GM23338 (cell line): Measurements from ENCODE around the gene CMYA5. TPM values are rescaled to one million over a fixed set of nuclear protein-coding genes. Genes with fewer than 3 reads are reported as not detected.

Source experiments
- ATAC-seq: fragments of 200-7000 bp; cut with Tn5 transposase; 3 replicates; pipeline ENCODE4 v1.9.1; 2020
- DNase-seq: peaks from one replicate; pipeline ENCODE4 v3.0.0-alpha.2; 2015; ENCODE audit warnings: low spot score
- H2AFZ ChIP-seq: fragments of 200-600 bp; sonication (generic); 2 replicates; pipeline ENCODE4 v1.8.0; 2016; ENCODE audit warnings: antibody characterized with exemption, mild to moderate bottlenecking, moderate library complexity
- H3F3A ChIP-seq: fragments of 200-600 bp; sonication (generic); replicated peaks from 2 replicates; pipeline ENCODE4 v1.8.0; 2017; ENCODE audit warnings: antibody characterized with exemption, mixed run types, low read depth
- H3K27ac ChIP-seq: fragments of 200-600 bp; sonication (generic); 2 replicates; pipeline ENCODE4 v1.6.1; 2016; ENCODE audit warnings: low read depth
- H3K27me3 ChIP-seq: fragments of 200-600 bp; sonication (generic); 2 replicates; pipeline ENCODE4 v1.8.0; 2016; ENCODE audit warnings: mild to moderate bottlenecking, mixed run types, moderate library complexity; ENCODE audit not compliant: insufficient read depth
- H3K36me3 ChIP-seq: fragments of 200-600 bp; sonication (generic); 2 replicates; pipeline ENCODE4 v1.8.0; 2016; ENCODE audit warnings: mild to moderate bottlenecking; ENCODE audit not compliant: insufficient read depth
- H3K4me1 ChIP-seq: fragments of 200-600 bp; sonication (generic); 2 replicates; pipeline ENCODE4 v1.8.0; 2016; ENCODE audit warnings: mild to moderate bottlenecking, moderate library complexity; ENCODE audit not compliant: insufficient read depth
- H3K4me2 ChIP-seq: fragments of 200-600 bp; sonication (generic); 2 replicates; pipeline ENCODE4 v1.7.1; 2017; ENCODE audit warnings: mixed run types
- H3K4me3 ChIP-seq: fragments of 200-600 bp; sonication (generic); 2 replicates; pipeline ENCODE4 v1.6.1; 2016; ENCODE audit warnings: mixed run types
- H3K79me2 ChIP-seq: fragments of 200-600 bp; sonication (generic); replicated peaks from 2 replicates; pipeline ENCODE4 v1.8.0; 2017; ENCODE audit warnings: mild to moderate bottlenecking; ENCODE audit not compliant: insufficient read depth
- H3K9me2 ChIP-seq: fragments of 200-600 bp; sonication (generic); 2 replicates; pipeline ENCODE4 v1.8.0; 2017; ENCODE audit not compliant: insufficient read depth
- H4K20me1 ChIP-seq: fragments of 200-600 bp; sonication (generic); replicated peaks from 2 replicates; pipeline ENCODE4 v1.8.0; 2017; ENCODE audit warnings: mild to moderate bottlenecking; ENCODE audit not compliant: insufficient read depth
- H3K27ac Mint-ChIP-seq: 2 replicates; pipeline ENCODE4 v1.8.0; 2020; ENCODE audit warnings: inconsistent platforms, mild to moderate bottlenecking, moderate library complexity, mixed read lengths
- H3K27me3 Mint-ChIP-seq: 3 replicates; pipeline ENCODE4 v1.8.0; 2022; ENCODE audit warnings: low read depth, mild to moderate bottlenecking, moderate library complexity, mixed read lengths, inconsistent platforms; ENCODE audit not compliant: insufficient read depth, poor library complexity
- H3K36me3 Mint-ChIP-seq: 3 replicates; pipeline ENCODE4 v1.8.0; 2021; ENCODE audit warnings: low read depth, mild to moderate bottlenecking, inconsistent platforms, moderate library complexity, mixed read lengths
- H3K4me1 Mint-ChIP-seq: 3 replicates; pipeline ENCODE4 v1.8.0; 2020; ENCODE audit warnings: mild to moderate bottlenecking, inconsistent platforms, mixed read lengths
- H3K4me3 Mint-ChIP-seq: 3 replicates; pipeline ENCODE4 v1.8.0; 2021; ENCODE audit warnings: moderate library complexity, mild to moderate bottlenecking, inconsistent platforms, mixed read lengths
- H3K9me3 Mint-ChIP-seq: 3 replicates; pipeline ENCODE4 v1.8.0; 2020; ENCODE audit warnings: moderate library complexity, mild to moderate bottlenecking, inconsistent platforms, mixed read lengths
- EZH2phosphoT487 ChIP-seq: fragments of 200-600 bp; sonication (generic); IDR thresholded peaks from one replicate; pipeline ENCODE4 v1.8.1; 2018; ENCODE audit warnings: antibody characterized with exemption; ENCODE audit not compliant: unreplicated experiment
- JUNB ChIP-seq: IDR thresholded peaks from one replicate; pipeline ENCODE4 v1.6.1; 2016; ENCODE audit warnings: antibody characterized with exemption; ENCODE audit not compliant: unreplicated experiment
- NANOG ChIP-seq: IDR thresholded peaks from 2 replicates; pipeline ENCODE4 v1.6.1; 2016; ENCODE audit warnings: antibody characterized with exemption, borderline replicate concordance
- POLR2AphosphoS5 ChIP-seq: IDR thresholded peaks from 2 replicates; pipeline ENCODE4 v1.6.1; 2016; ENCODE audit warnings: antibody characterized with exemption, low read depth
- STAT1 ChIP-seq: IDR thresholded peaks from one replicate; pipeline ENCODE4 v1.6.1; 2016; ENCODE audit warnings: antibody characterized with exemption; ENCODE audit not compliant: unreplicated experiment
- ZNF331 ChIP-seq: fragments of 250-450 bp; sonication (Bioruptor Pico); IDR thresholded peaks from 2 replicates; pipeline ENCODE4 v1.5.0; 2020; ENCODE audit warnings: low read depth, mild to moderate bottlenecking, moderate library complexity
- polyA plus RNA-seq: library from polyadenylated mRNA; unstranded; fragments of >200 nt; fragmentation: Nextera tagmentation; extraction: Ambion mirVana; gene quantifications from 2 replicates; pipeline ENCODE4 v1.2.1, GENCODE V29; 2016
- total RNA-seq: library from RNA; depleted of rRNA; stranded (reverse); fragments of >200 nt; shearing (Covaris generic); gene quantifications from 2 replicates; pipeline ENCODE4 v1.2.3, GENCODE V29; 2014
- TF ChIP-seq, protein P1 (sequence below): fragments of 250-450 bp; sonication (Bioruptor Pico); IDR thresholded peaks from 2 replicates; pipeline ENCODE4 v1.5.0; 2020; ENCODE audit warnings: mild to moderate bottlenecking, moderate library complexity
- TF ChIP-seq, protein P2 (sequence below), 2 experiments: fragments of 200-600 bp in 1 of 2; sonication (generic) in 1 of 2; conservative IDR thresholded peaks; 2 replicates each; pipeline versions ENCODE4 v1.5.1 to v1.6.1; 2016 to 2017; ENCODE audit warnings: antibody characterized with exemption in 2 of 2, low read depth in 2 of 2, mild to moderate bottlenecking in 2 of 2, moderate library complexity in 1 of 2
- TF ChIP-seq, protein P3 (sequence below): IDR thresholded peaks from 2 replicates; pipeline ENCODE4 v1.6.1; 2016; ENCODE audit warnings: antibody characterized with exemption

CMYA5 gene
- total and polyA plus RNA-seq, 2 experiments from 2014 or later, result 0.45 to 0.49 TPM

DNA sequence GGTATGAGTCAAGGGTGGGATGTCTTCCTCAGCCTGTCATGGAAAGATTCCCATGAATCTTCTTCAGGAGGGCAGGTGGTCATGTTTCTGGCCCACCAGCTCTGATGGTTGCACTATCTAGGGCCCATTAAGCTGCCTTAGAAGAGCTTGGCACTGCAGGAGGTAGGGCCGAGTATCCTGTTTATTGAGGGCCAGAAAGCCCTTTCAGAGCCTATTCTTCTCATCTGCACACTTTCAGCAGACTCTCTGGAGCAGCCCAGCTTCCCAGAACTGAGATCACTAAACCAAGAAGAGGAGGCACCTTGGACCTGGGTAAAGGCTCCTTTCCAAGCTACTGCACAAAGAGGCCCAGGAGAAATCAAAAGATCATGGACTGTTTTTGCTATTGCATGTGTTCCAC lies 154.9 kb downstream of the CMYA5 start (continued):
- TF ChIP-seq, protein P1, sequence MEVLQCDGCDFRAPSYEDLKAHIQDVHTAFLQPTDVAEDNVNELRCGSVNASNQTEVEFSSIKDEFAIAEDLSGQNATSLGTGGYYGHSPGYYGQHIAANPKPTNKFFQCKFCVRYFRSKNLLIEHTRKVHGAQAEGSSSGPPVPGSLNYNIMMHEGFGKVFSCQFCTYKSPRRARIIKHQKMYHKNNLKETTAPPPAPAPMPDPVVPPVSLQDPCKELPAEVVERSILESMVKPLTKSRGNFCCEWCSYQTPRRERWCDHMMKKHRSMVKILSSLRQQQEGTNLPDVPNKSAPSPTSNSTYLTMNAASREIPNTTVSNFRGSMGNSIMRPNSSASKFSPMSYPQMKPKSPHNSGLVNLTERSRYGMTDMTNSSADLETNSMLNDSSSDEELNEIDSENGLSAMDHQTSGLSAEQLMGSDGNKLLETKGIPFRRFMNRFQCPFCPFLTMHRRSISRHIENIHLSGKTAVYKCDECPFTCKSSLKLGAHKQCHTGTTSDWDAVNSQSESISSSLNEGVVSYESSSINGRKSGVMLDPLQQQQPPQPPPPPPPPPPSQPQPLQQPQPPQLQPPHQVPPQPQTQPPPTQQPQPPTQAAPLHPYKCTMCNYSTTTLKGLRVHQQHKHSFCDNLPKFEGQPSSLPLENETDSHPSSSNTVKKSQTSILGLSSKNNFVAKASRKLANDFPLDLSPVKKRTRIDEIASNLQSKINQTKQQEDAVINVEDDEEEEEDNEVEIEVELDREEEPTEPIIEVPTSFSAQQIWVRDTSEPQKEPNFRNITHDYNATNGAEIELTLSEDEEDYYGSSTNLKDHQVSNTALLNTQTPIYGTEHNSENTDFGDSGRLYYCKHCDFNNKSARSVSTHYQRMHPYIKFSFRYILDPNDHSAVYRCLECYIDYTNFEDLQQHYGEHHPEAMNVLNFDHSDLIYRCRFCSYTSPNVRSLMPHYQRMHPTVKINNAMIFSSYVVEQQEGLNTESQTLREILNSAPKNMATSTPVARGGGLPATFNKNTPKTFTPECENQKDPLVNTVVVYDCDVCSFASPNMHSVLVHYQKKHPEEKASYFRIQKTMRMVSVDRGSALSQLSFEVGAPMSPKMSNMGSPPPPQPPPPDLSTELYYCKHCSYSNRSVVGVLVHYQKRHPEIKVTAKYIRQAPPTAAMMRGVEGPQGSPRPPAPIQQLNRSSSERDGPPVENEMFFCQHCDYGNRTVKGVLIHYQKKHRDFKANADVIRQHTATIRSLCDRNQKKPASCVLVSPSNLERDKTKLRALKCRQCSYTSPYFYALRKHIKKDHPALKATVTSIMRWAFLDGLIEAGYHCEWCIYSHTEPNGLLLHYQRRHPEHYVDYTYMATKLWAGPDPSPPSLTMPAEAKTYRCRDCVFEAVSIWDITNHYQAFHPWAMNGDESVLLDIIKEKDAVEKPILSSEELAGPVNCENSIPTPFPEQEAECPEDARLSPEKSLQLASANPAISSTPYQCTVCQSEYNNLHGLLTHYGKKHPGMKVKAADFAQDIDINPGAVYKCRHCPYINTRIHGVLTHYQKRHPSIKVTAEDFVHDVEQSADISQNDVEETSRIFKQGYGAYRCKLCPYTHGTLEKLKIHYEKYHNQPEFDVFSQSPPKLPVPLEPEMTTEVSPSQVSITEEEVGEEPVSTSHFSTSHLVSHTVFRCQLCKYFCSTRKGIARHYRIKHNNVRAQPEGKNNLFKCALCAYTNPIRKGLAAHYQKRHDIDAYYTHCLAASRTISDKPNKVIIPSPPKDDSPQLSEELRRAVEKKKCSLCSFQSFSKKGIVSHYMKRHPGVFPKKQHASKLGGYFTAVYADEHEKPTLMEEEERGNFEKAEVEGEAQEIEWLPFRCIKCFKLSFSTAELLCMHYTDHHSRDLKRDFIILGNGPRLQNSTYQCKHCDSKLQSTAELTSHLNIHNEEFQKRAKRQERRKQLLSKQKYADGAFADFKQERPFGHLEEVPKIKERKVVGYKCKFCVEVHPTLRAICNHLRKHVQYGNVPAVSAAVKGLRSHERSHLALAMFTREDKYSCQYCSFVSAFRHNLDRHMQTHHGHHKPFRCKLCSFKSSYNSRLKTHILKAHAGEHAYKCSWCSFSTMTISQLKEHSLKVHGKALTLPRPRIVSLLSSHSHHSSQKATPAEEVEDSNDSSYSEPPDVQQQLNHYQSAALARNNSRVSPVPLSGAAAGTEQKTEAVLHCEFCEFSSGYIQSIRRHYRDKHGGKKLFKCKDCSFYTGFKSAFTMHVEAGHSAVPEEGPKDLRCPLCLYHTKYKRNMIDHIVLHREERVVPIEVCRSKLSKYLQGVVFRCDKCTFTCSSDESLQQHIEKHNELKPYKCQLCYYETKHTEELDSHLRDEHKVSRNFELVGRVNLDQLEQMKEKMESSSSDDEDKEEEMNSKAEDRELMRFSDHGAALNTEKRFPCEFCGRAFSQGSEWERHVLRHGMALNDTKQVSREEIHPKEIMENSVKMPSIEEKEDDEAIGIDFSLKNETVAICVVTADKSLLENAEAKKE (CRISPR knock-in tag), result no peak
- no peak for TF ChIP-seq STAT1
- no peak for TF ChIP-seq NANOG
- no peak for TF ChIP-seq ZNF331
- TF ChIP-seq POLR2AphosphoS5, result no peak

DNA sequence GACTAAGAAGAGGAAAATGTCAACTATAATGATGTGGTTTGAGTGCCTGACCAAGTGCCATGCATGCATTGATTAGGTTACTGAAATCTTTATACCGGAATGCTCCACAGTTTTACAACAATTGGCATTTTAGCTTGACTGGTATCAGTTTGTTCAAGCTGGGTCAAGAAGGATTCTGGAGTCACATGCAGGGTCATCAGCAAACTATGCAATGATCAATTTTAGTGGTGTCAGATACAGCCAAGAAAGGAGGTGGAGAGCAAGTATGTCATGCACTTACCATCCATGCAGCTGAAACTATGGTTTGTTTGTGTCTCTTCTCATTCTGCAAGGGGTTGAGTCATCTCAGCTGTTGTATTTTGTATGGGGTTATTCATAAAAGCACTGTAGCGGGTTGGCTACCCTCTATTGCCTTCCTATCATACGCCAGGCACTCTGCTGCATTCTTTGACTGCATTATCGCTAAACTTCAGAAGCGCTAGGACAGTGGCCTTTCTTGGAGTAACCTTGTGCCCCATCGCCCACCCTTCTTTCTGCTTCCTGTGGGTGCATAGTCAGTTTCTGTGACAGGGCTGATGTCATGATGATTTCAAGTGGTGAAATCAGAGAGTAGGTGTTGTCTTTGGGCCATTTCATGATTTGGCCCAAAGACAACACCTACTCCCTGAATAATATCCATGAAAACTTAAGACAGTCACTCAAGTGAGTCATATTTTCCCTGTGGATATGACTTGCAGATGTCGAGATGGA lies 156.0 kb downstream of the CMYA5 start:
- H3K4me3 Mint-ChIP-seq, result no peak overlapping the region
- ATAC-seq, result no peak
- no peaks in the 10 kb centered on the region for H4K20me1 ChIP-seq
- peaks cover 5% of the 10 kb centered on the region for H3K27me3 Mint-ChIP-seq
- no peaks in the 10 kb centered on the region for H3K4me1 ChIP-seq
- H2AFZ ChIP-seq, result no peak overlapping the region; the same call in 1 of the 2 replicates
- TF ChIP-seq JUNB (no peak), POLR2AphosphoS5 (no peak), EZH2phosphoT487 (no peak)
- TF ChIP-seq, protein P2, sequence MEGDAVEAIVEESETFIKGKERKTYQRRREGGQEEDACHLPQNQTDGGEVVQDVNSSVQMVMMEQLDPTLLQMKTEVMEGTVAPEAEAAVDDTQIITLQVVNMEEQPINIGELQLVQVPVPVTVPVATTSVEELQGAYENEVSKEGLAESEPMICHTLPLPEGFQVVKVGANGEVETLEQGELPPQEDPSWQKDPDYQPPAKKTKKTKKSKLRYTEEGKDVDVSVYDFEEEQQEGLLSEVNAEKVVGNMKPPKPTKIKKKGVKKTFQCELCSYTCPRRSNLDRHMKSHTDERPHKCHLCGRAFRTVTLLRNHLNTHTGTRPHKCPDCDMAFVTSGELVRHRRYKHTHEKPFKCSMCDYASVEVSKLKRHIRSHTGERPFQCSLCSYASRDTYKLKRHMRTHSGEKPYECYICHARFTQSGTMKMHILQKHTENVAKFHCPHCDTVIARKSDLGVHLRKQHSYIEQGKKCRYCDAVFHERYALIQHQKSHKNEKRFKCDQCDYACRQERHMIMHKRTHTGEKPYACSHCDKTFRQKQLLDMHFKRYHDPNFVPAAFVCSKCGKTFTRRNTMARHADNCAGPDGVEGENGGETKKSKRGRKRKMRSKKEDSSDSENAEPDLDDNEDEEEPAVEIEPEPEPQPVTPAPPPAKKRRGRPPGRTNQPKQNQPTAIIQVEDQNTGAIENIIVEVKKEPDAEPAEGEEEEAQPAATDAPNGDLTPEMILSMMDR (conservative IDR thresholded peaks at IDR 0.05; ENCODE audit: low read depth in 2 of 2), result no peak
- TF ChIP-seq, protein P3, sequence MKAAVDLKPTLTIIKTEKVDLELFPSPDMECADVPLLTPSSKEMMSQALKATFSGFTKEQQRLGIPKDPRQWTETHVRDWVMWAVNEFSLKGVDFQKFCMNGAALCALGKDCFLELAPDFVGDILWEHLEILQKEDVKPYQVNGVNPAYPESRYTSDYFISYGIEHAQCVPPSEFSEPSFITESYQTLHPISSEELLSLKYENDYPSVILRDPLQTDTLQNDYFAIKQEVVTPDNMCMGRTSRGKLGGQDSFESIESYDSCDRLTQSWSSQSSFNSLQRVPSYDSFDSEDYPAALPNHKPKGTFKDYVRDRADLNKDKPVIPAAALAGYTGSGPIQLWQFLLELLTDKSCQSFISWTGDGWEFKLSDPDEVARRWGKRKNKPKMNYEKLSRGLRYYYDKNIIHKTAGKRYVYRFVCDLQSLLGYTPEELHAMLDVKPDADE, result no peak
- H3F3A ChIP-seq, result no peaks in the 10 kb centered on the region
- H3K36me3 Mint-ChIP-seq, result no peaks in the 10 kb centered on the region
- H3K9me3 Mint-ChIP-seq, result no peaks in the 10 kb centered on the region
- no peak overlapping the region for H3K4me3 ChIP-seq
- no peak overlapping the region for H3K27ac Mint-ChIP-seq
- no peaks in the 10 kb centered on the region for H3K36me3 ChIP-seq
- H3K27me3 ChIP-seq, result no peaks in the 10 kb centered on the region
- H3K79me2 ChIP-seq, result no peaks in the 10 kb centered on the region
- no peak for DNase-seq
- no peak overlapping the region for H3K4me2 ChIP-seq
- no peak overlapping the region for H3K27ac ChIP-seq
- H3K9me2 ChIP-seq, result 0 out of 2 replicates have a peak, but pooled peaks cover 7% of the 10 kb centered on the region
- peaks cover 4% of the 10 kb centered on the region for H3K4me1 Mint-ChIP-seq
